GM12878 (cell line): ENCODE measurements around the gene WFS1.

Experiments used
- ATF2 ChIP-seq: IDR thresholded peaks from 2 replicates; pipeline ENCODE4 v1.6.1; 2012; ENCODE audit warnings: low read length, inconsistent platforms
- CTCF ChIP-seq, 3 experiments: IDR thresholded peaks in 2 of 3; conservative IDR thresholded peaks in 1 of 3; 2 replicates each; pipeline ENCODE4 v1.5.1; 2011; ENCODE audit warnings: low read depth in 3 of 3, low read length in 3 of 3, mild to moderate bottlenecking in 3 of 3, control low read depth in 2 of 3, moderate library complexity in 2 of 3, inconsistent platforms in 1 of 3, mixed read lengths in 1 of 3; ENCODE audit not compliant: control insufficient read depth in 2 of 3, insufficient read depth in 1 of 3; ENCODE audit errors: extremely low read depth in 1 of 3
- EP300 ChIP-seq, 2 experiments: fragments of 150-350 bp in 1 of 2; IDR thresholded peaks; 2 replicates each; pipeline ENCODE4 v1.6.1; 2011 to 2012; ENCODE audit warnings: low read depth in 2 of 2, low read length in 2 of 2, borderline replicate concordance in 1 of 2, improper control_type of control experiment in 1 of 2, inconsistent platforms in 1 of 2; ENCODE audit not compliant: control insufficient read depth in 1 of 2
- GABPA ChIP-seq: IDR thresholded peaks from 2 replicates; pipeline ENCODE4 v1.6.1; 2014; ENCODE audit warnings: antibody characterized with exemption, low read depth, mild to moderate bottlenecking, inconsistent platforms
- LARP7 ChIP-seq: fragments of 450-650 bp; IDR thresholded peaks from 2 replicates; pipeline ENCODE4 v1.6.1; 2017; ENCODE audit warnings: mild to moderate bottlenecking
- MYC ChIP-seq: IDR thresholded peaks from 2 replicates; pipeline ENCODE4 v1.6.1; 2011; ENCODE audit warnings: mild to moderate bottlenecking, low read length, moderate library complexity, inconsistent platforms; ENCODE audit not compliant: insufficient read depth, insufficient replicate concordance, insufficient read length, severe bottlenecking
- POLR2A ChIP-seq: IDR thresholded peaks from 2 replicates; pipeline ENCODE4 v1.6.1; 2011; ENCODE audit warnings: low read depth, mild to moderate bottlenecking, low read length
- SRF ChIP-seq, 2 experiments: IDR thresholded peaks; 2 replicates each; pipeline ENCODE4 v1.6.1; 2011; ENCODE audit warnings: low read depth in 2 of 2, low read length in 2 of 2, mild to moderate bottlenecking in 1 of 2, moderate library complexity in 1 of 2
- TCF7 ChIP-seq: IDR thresholded peaks from 2 replicates; pipeline ENCODE4 v1.6.1; 2014; ENCODE audit warnings: antibody characterized with exemption, borderline replicate concordance

GRCh38 chr4:6325788-6326290 is 56.2 kb downstream of the WFS1 start:
- no peak for TF ChIP-seq SRF (IDR thresholded peaks at IDR 0.05; ENCODE audit: low read depth in 2 of 2, low read length in 2 of 2)
- no peak for TF ChIP-seq EP300 (IDR thresholded peaks at IDR 0.05; ENCODE audit: borderline replicate concordance in 1 of 2, control insufficient read depth in 1 of 2, low read depth in 2 of 2, low read length in 2 of 2)
- TF ChIP-seq MYC, result no peak
- TF ChIP-seq LARP7, result no peak
- TF ChIP-seq POLR2A, result no peak
- TF ChIP-seq CTCF (IDR thresholded peaks at IDR 0.05 in 2 of 3, conservative IDR thresholded peaks at IDR 0.05 in 1 of 3; ENCODE audit: control insufficient read depth in 2 of 3, extremely low read depth in 1 of 3, insufficient read depth in 1 of 3, low read depth in 3 of 3, low read length in 3 of 3), result no peak
- no peak for TF ChIP-seq TCF7
- no peak for TF ChIP-seq GABPA
- no peak for TF ChIP-seq ATF2
